ENCODE measurements around the gene TSEN54.

Gene TSEN54

GRCh38 chr17:75571197-75571884, 55.0 kb downstream of the TSEN54 start:
- peak; percentile 19 to 23 for DNase-seq (ENCODE audit: low read depth in 2 of 2)
- TF ChIP-seq CTCF (IDR thresholded peaks at IDR 0.05; ENCODE audit: low read depth, low read length), result no peak
- H3K4me3 ChIP-seq (replicated peaks in 1 of 2; ENCODE audit: low read depth in 2 of 2, low read length in 2 of 2), result no peak overlapping the region

DNA sequence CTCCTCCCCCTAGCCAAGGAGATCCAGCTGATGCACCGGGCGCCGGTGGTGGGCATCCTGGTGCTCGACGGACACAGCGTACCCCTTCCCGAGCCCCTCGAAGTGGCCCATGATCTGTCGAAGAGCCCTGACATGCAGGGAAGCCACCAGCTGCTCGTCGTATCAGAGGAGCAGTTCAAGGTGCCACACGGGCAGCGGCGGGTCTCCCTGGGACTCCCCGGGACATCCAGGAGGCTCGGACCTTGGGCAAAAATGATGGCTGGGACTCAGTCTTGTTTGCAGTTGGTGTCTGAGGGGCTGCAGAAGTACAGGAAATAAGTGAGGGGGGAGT, 55.5 kb downstream of the TSEN54 start:
- H3K4me3 ChIP-seq (replicated peaks in 1 of 2; ENCODE audit: low read depth in 2 of 2, low read length in 2 of 2), result no peak overlapping the region
- DNase-seq (ENCODE audit: low read depth in 2 of 2), result no peak
- TF ChIP-seq CTCF (IDR thresholded peaks at IDR 0.05; ENCODE audit: low read depth, low read length), result no peak

- DNase-seq (ENCODE audit: low read depth in 2 of 2), result no peak
- no peak overlapping the region for H3K4me3 ChIP-seq (replicated peaks in 1 of 2; ENCODE audit: low read depth in 2 of 2, low read length in 2 of 2)
- no peak for TF ChIP-seq CTCF (IDR thresholded peaks at IDR 0.05; ENCODE audit: low read depth, low read length)
Observed at GRCh38 chr17:75572713-75573539, 56.6 kb downstream of the TSEN54 start.

DNA sequence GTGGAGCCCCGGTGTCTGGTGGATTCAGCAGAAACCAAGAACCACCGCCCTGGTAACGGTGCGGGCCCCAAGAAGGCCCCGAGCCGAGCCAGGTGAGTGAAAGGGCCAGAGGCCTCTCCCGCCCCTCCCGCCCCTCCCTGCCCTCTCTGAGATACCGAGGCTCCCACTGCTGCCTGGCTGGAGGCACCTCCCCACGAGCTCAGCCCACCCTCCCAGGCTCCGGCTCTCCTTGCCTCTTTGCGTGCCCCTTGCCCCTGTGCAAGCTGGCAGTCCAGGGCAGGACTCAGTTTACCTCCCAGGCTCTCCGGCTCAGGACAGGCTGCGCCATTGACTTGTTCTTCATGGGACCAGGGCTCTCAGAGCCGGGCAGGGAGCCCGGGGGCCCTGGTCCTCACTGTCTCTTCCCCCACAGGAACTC, 57.2 kb downstream of the TSEN54 start:
- no peak overlapping the region for H3K4me3 ChIP-seq (replicated peaks in 1 of 2; ENCODE audit: low read depth in 2 of 2, low read length in 2 of 2)
- DNase-seq (ENCODE audit: low read depth in 2 of 2), result no peak
- TF ChIP-seq CTCF (IDR thresholded peaks at IDR 0.05; ENCODE audit: low read depth, low read length), result no peak

DNA sequence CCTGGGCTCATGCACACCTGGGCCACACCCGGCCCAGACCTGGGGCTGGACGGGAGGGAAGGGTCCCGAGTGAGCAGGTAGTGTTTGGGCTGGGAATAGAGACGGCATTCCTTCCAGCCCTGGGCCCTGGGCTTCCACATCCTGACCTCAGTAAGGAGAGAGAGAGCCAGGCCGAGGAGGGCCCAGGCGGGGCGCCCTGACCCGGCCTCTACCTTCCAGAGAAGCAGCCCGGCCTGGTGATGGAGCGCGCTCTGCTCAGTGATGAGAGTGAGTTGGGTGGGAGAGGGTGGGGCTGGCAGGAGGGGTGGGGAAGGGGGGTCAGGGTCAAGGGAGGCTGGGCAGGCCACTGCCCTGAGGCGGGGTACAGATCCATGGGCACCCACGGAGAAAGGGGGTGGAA, 57.7 kb downstream of the TSEN54 start:
- no peak for TF ChIP-seq CTCF (IDR thresholded peaks at IDR 0.05; ENCODE audit: low read depth, low read length)
- DNase-seq (ENCODE audit: low read depth in 2 of 2), result no peak

More for the DNA sequence above, 57.7 kb downstream of the TSEN54 start:
- H3K4me3 ChIP-seq (replicated peaks in 1 of 2; ENCODE audit: low read depth in 2 of 2, low read length in 2 of 2), result no peak overlapping the region

Data from cardiac fibroblast (primary cell).